GM12872 (cell line): Measurements from ENCODE around the gene PDE10A.

ENCODE experiments used
- CTCF ChIP-seq: IDR thresholded peaks from 3 replicates; pipeline ENCODE4 v1.5.1; 2011; ENCODE audit warnings: low read depth, mild to moderate bottlenecking, low read length, moderate library complexity; ENCODE audit not compliant: insufficient read depth

PDE10A gene

GRCh38 chr6:165660857-165661663 lies 2.0 kb downstream of the PDE10A start:
- no peak for TF ChIP-seq CTCF

GRCh38 chr6:165659945-165660856 lies 2.8 kb downstream of the PDE10A start:
- TF ChIP-seq CTCF, result no peak

GRCh38 chr6:165658395-165659058 lies 4.5 kb downstream of the PDE10A start:
- no peak for TF ChIP-seq CTCF

GRCh38 chr6:165657325-165657680 lies 5.7 kb downstream of the PDE10A start:
- TF ChIP-seq CTCF, result no peak

- TF ChIP-seq CTCF, result no peak
Measured at GRCh38 chr6:165656581-165657324, 6.3 kb downstream of the PDE10A start.

GRCh38 chr6:165655191-165655590 lies 7.8 kb downstream of the PDE10A start:
- TF ChIP-seq CTCF, result no peak

GRCh38 chr6:165654144-165654543 lies 8.9 kb downstream of the PDE10A start:
- TF ChIP-seq CTCF, result no peak
